ENCODE measurements around the gene WWOX.

WWOX gene

GRCh38 chr16:78731785-78732184 lies 632.3 kb downstream of the WWOX start:
- TF ChIP-seq CTCF (IDR thresholded peaks at IDR 0.05; ENCODE audit: insufficient read depth, low read length, poor library complexity, severe bottlenecking) = no peak
- Histone ChIP-seq H3K27me3 (replicated peaks; ENCODE audit: control insufficient read depth, insufficient read depth, low read length) (no peaks in the 10 kb centered on the region), H3K4me3 (replicated peaks; ENCODE audit: low read depth, low read length) (no peak overlapping the region), H3K36me3 (ENCODE audit: control insufficient read depth, insufficient read depth, low read length) (no peaks in the 10 kb centered on the region)
- no peak for DNase-seq (ENCODE audit: extremely low read depth, insufficient read length)

- Histone ChIP-seq H3K4me3 (replicated peaks; ENCODE audit: low read depth, low read length) (no peak overlapping the region), H3K27me3 (replicated peaks; ENCODE audit: control insufficient read depth, insufficient read depth, low read length) (no peaks in the 10 kb centered on the region), H3K36me3 (ENCODE audit: control insufficient read depth, insufficient read depth, low read length) (no peaks in the 10 kb centered on the region)
- no peak for TF ChIP-seq CTCF (IDR thresholded peaks at IDR 0.05; ENCODE audit: insufficient read depth, low read length, poor library complexity, severe bottlenecking)
- DNase-seq (ENCODE audit: extremely low read depth, insufficient read length) = no peak
These were observed 633.2 kb downstream of the WWOX start for GRCh38 chr16:78732696-78733095.

- DNase-seq (ENCODE audit: extremely low read depth, insufficient read length) = no peak
- TF ChIP-seq CTCF (IDR thresholded peaks at IDR 0.05; ENCODE audit: insufficient read depth, low read length, poor library complexity, severe bottlenecking) = no peak
- Histone ChIP-seq H3K4me3 (replicated peaks; ENCODE audit: low read depth, low read length) (no peak overlapping the region), H3K27me3 (replicated peaks; ENCODE audit: control insufficient read depth, insufficient read depth, low read length) (no peaks in the 10 kb centered on the region), H3K36me3 (ENCODE audit: control insufficient read depth, insufficient read depth, low read length) (no peaks in the 10 kb centered on the region)
These were observed 635.9 kb downstream of the WWOX start for GRCh38 chr16:78735337-78735736.

GRCh38 chr16:78737630-78738029 lies 638.2 kb downstream of the WWOX start:
- H3K27me3 ChIP-seq (replicated peaks; ENCODE audit: control insufficient read depth, insufficient read depth, low read length) = no peaks in the 10 kb centered on the region
- no peaks in the 10 kb centered on the region for H3K36me3 ChIP-seq (ENCODE audit: control insufficient read depth, insufficient read depth, low read length)
- no peak overlapping the region for H3K4me3 ChIP-seq (replicated peaks; ENCODE audit: low read depth, low read length)
- DNase-seq (ENCODE audit: extremely low read depth, insufficient read length) = no peak
- no peak for TF ChIP-seq CTCF (IDR thresholded peaks at IDR 0.05; ENCODE audit: insufficient read depth, low read length, poor library complexity, severe bottlenecking)

- H3K4me3 ChIP-seq (replicated peaks; ENCODE audit: low read depth, low read length) = no peak overlapping the region
- no peaks in the 10 kb centered on the region for H3K36me3 ChIP-seq (ENCODE audit: control insufficient read depth, insufficient read depth, low read length)
- H3K27me3 ChIP-seq (replicated peaks; ENCODE audit: control insufficient read depth, insufficient read depth, low read length) = no peaks in the 10 kb centered on the region
- TF ChIP-seq CTCF (IDR thresholded peaks at IDR 0.05; ENCODE audit: insufficient read depth, low read length, poor library complexity, severe bottlenecking) = no peak
- no peak for DNase-seq (ENCODE audit: extremely low read depth, insufficient read length)
These were observed 639.1 kb downstream of the WWOX start for GRCh38 chr16:78738557-78738956.

GRCh38 chr16:78740269-78740668 lies 640.8 kb downstream of the WWOX start:
- no peak for TF ChIP-seq CTCF (IDR thresholded peaks at IDR 0.05; ENCODE audit: insufficient read depth, low read length, poor library complexity, severe bottlenecking)
- Histone ChIP-seq H3K4me3 (replicated peaks; ENCODE audit: low read depth, low read length) (no peak overlapping the region), H3K36me3 (ENCODE audit: control insufficient read depth, insufficient read depth, low read length) (no peaks in the 10 kb centered on the region), H3K27me3 (replicated peaks; ENCODE audit: control insufficient read depth, insufficient read depth, low read length) (no peaks in the 10 kb centered on the region)
- DNase-seq (ENCODE audit: extremely low read depth, insufficient read length) = no peak
